Eye (tissue), 1 donor: Measurements from ENCODE around the gene RGS2.

ENCODE experiments used
- DNase-seq: peaks from one replicate; pipeline ENCODE4 v3.0.0-alpha.2; 2015

The RGS2 gene

GRCh38 chr1:192831706-192832355 lies 23.0 kb downstream of the RGS2 start:
- DNase-seq: no peak

GRCh38 chr1:192832492-192832891 lies 23.7 kb downstream of the RGS2 start:
- no peak for DNase-seq

- no peak for DNase-seq
These were observed 26.3 kb downstream of the RGS2 start for GRCh38 chr1:192835116-192835515.

DNA sequence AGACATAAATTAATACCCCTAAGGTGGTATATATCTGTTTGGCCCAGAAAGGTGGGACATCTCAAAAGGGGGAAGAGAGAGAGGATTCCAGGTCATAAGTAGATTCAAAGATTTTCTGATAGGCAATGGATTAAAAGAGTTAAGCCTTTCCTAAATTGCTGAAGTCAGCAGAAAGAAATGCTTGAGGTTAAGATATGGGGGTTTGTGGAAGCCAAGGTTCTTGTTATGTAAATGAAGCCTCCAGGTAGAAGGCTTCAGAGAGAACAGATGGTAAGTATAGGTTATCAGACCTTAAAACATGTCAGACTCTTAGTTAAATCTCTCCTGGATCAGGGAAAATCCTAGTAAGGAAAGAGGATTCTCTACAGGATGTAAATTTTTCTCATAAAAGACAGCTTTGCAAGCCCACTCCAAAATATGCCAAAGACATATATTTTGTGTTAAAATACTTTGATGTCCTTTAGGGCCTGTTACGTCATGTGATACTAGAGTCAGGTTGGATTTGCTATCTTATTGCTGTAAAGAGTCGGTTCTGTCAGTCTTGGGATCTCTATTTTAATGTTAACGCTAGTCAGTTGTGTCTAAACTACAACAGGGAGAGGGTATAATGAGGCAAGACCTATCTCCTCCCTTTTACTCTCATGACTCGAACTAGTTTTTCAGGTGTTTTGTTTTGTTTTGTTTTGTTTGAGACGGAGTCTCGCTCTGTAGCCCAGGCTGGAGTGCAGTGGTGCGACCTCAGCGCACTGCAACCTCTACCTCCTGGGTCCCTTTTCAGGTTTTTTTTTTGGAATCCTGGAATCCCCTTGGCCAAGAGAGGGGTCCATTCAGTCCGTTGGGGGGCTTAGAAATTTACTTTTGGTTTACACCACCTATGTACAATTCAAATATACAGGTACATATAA lies 30.6 kb downstream of the RGS2 start:
- DNase-seq: no peak

DNA sequence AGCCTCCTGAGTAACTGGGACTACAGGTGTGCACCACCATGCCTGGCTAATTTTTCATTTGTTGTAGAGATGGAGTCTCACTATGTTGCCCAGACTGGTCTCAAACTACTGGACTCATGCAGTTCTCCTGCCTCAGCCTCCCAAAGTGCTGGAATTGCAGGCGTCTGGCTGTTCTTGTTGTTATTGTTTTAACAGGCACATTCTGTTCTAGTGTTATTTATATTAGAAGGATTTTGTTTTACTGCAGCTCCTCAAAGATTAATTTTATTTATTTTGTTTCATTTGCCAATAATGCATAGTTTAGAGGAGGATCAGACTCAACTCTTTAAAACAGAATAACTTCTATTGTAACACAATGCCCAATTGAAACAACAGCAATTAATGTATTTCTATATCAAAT lies 35.5 kb downstream of the RGS2 start:
- DNase-seq: no peak

GRCh38 chr1:192846950-192847349 lies 38.1 kb downstream of the RGS2 start:
- no peak for DNase-seq

DNA sequence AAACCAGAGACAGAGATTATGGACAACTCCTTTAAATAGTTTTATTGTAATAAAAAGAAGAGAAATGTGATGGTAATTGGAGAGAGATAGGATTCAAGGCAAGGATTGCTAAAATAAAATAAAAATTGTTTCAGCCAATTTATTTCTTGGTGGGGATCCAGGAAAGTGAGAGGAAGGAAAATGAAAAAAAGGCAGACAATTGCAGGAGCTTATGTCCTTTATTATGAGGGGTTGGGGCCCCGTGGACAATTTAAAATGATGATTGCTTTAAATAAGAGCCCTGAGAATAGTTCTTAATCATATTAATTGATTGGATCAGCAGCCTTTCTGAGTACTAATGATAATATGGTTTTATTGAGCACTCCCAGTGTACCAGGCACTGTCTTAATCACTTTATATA lies 40.2 kb downstream of the RGS2 start:
- no peak for DNase-seq

GRCh38 chr1:192849442-192849841 lies 40.6 kb downstream of the RGS2 start:
- no peak for DNase-seq

DNA sequence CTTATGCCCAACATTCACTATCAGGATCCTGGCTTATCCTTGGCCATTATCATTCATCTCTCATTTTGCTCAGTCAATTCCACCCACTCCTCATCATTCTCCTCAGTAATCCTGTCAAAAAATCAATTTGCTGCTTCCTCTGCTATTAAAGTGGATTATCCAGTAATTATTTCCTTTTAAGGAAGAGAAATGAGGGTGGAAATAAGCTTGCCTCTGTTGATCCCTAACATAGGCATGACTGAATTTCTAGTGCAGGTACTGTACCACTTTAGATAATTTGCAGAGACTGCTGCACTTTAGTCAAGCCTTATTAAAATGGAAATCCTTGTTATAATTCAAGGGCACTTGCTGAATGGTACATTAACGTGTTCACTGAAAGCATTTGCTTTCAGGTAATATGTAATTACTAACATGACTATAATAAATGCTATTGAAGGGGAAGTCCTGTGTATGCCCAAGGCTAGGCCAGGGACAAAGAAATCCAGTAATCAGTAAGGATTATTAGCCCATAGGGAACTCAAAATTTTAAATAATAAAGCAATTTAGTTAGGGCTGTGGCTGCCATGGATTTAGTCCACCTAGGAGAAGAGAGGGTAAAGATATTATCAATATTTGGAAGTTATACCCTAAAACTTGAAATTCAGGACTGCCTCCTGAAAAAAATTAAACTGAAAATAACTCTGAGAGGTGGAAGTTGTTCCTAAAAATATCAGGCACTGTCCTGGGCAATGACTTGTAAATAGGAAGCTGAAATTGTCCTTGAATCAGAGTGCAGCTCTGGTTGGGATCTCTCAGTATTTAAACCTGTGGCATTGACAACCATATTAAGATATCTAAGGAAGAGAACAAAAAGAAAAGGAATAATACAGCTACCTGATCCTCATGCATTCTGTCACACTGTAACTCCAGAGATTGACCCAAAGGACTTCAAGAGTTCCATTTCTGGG lies 43.4 kb downstream of the RGS2 start:
- DNase-seq: no peak

DNA sequence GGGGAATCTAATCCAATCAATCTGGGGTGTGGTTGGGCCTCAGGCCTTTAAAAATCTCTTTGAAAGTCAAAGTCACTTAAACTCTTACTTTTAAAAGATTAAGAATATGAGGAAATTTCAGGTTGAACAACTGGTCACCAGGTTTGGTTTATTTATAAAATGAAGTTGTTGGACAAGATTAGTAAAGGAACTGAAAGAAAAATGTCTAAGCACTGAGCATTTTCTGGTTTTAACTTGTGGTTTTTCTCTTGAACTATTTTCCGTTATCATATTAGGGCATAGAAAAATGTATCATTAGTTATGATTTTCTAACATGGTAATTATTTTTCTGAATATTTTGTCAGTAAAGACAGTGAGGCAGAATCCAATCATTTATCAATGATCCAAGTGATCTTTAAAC lies 49.6 kb downstream of the RGS2 start:
- no peak for DNase-seq

DNA sequence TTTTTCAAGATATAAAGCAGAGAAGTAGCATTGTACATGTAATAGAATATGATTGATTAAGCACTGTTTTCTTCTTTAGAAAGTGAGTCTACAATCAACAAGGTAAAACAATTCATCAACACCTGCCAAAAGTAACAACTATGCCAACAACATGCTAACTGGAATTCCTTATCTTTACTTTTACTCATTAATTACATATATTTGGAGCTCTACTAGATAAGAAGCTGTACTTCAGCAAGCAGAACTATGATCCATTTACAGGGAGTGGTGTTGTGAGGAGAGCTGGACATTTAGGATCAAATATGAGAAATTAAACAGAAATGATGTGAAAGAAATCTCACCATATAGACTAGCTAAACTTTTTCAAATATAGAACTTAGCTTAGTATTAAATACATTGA lies 51.0 kb downstream of the RGS2 start:
- no peak for DNase-seq

- no peak for DNase-seq
These were observed 51.8 kb downstream of the RGS2 start for GRCh38 chr1:192860478-192861185.

GRCh38 chr1:192861860-192862259 lies 53.0 kb downstream of the RGS2 start:
- no peak for DNase-seq
